Fibroblast of lung (primary cell): ENCODE results near the gene ARRDC4. TPM values are rescaled to one million over a fixed set of nuclear protein-coding genes. Genes with fewer than 3 reads are reported as not detected.

ENCODE experiments used
- DNase-seq, 2 donors: peaks; one replicate each; pipeline versions ENCODE4 v3.0.0 to v3.0.0-alpha.2; 2010; ENCODE audit warnings: low read depth in 2 of 2
- H2AFZ ChIP-seq: 2 replicates; pipeline ENCODE4 v1.5.1; 2012; ENCODE audit warnings: low read length, control low read depth, inconsistent platforms
- H3K27ac ChIP-seq: 2 replicates; pipeline ENCODE4 v1.5.1; 2011; ENCODE audit warnings: low read length, control low read depth; ENCODE audit not compliant: insufficient read depth
- H3K27me3 ChIP-seq: 2 replicates; pipeline ENCODE4 v1.5.1; 2011; ENCODE audit warnings: mild to moderate bottlenecking, low read length; ENCODE audit not compliant: control insufficient read depth, insufficient read depth
- H3K36me3 ChIP-seq: 2 replicates; pipeline ENCODE4 v1.5.1; 2011; ENCODE audit warnings: low read length; ENCODE audit not compliant: control insufficient read depth, insufficient read depth
- H3K4me1 ChIP-seq: 2 replicates; pipeline ENCODE4 v1.5.1; 2011; ENCODE audit warnings: low read length; ENCODE audit not compliant: control insufficient read depth, insufficient read depth; ENCODE audit errors: extremely low read depth
- H3K4me2 ChIP-seq: 2 replicates; pipeline ENCODE4 v1.5.1; 2011; ENCODE audit warnings: low read length, control low read depth; ENCODE audit not compliant: insufficient read depth; ENCODE audit errors: extremely low read depth
- H3K4me3 ChIP-seq, 4 experiments: fragments of 200-600 bp in 1 of 4; sonication (generic) in 1 of 4; replicated peaks in 1 of 4; 2 replicates each; pipeline ENCODE4 v1.5.1; 2011 to 2016; ENCODE audit warnings: low read length in 4 of 4, low read depth in 3 of 4, mild to moderate bottlenecking in 3 of 4, control low read depth in 2 of 4, inconsistent platforms in 1 of 4, mixed read lengths in 1 of 4; ENCODE audit not compliant: insufficient read depth in 1 of 4; ENCODE audit errors: control extremely low read depth in 1 of 4
- H3K79me2 ChIP-seq: 2 replicates; pipeline ENCODE4 v1.5.1; 2012; ENCODE audit warnings: mild to moderate bottlenecking, low read length, inconsistent platforms; ENCODE audit not compliant: control insufficient read depth, insufficient read depth
- H3K9ac ChIP-seq: 2 replicates; pipeline ENCODE4 v1.5.1; 2011; ENCODE audit warnings: mild to moderate bottlenecking, low read length, control low read depth; ENCODE audit not compliant: insufficient read depth
- H3K9me3 ChIP-seq: 2 replicates; pipeline ENCODE4 v1.5.1; 2012; ENCODE audit warnings: low read depth, low read length; ENCODE audit not compliant: control insufficient read depth, insufficient read depth
- H4K20me1 ChIP-seq: 2 replicates; pipeline ENCODE4 v1.5.1; 2011; ENCODE audit warnings: low read length; ENCODE audit not compliant: control insufficient read depth, insufficient read depth; ENCODE audit errors: extremely low read depth
- CTCF ChIP-seq, 2 donors: IDR thresholded peaks in 1 of 2; conservative IDR thresholded peaks in 1 of 2; 1 replicate in 1 of 2; 2 replicates in 1 of 2; pipeline ENCODE4 v1.5.1; 2011 to 2012; ENCODE audit warnings: low read length in 2 of 2, control low read depth in 1 of 2, inconsistent platforms in 1 of 2, low read depth in 1 of 2, mild to moderate bottlenecking in 1 of 2
- EZH2 ChIP-seq: IDR thresholded peaks from 2 replicates; pipeline ENCODE4 v1.5.1; 2012; ENCODE audit warnings: low read length, control low read depth, mild to moderate bottlenecking; ENCODE audit errors: missing control alignments
- polyA plus RNA-seq, 2 donors: library from polyadenylated mRNA; depleted of rRNA in 1 of 2; stranded (reverse) in 1 of 2; unstranded in 1 of 2; fragments of >200 nt; gene quantifications; 2 replicates each; pipeline ENCODE4 v1.2.1, GENCODE V29; 2011 to 2012; ENCODE audit warnings: missing spikeins in 1 of 2
- total RNA-seq: library from RNA; depleted of rRNA; stranded (reverse); fragments of >200 nt; gene quantifications from 2 replicates; pipeline ENCODE4 v1.2.1, GENCODE V29; 2014

The ARRDC4 gene
- total and polyA plus RNA-seq, 2 donors (not counting 1 experiment from before 2014, with no cell fraction given): 27.3 to 39.8 TPM

GRCh38 chr15:97962263-97962662 is 1.8 kb downstream of the ARRDC4 start:
- Histone ChIP-seq H3K79me2 (peaks cover 12% of the 10 kb centered on the region), H3K9ac (no peak overlapping the region), H3K4me3 (peak overlapping the region in 3 of 4 experiments; percentile 11 to 90 (median 84)), H4K20me1 (no peaks in the 10 kb centered on the region), H3K9me3 (no peaks in the 10 kb centered on the region), H3K36me3 (no peaks in the 10 kb centered on the region), H3K4me1 (peaks cover 11% of the 10 kb centered on the region), H3K27ac (no peak overlapping the region), H3K27me3 (no peaks in the 10 kb centered on the region), H3K4me2 (peak overlapping the region; percentile 91), H2AFZ (no peak overlapping the region)
- TF ChIP-seq EZH2 (no peak), CTCF (conservative IDR thresholded peaks at IDR 0.05 in 1 of 2, IDR thresholded peaks at IDR 0.05 in 1 of 2; ENCODE audit: low read depth in 1 of 2, low read length in 2 of 2) (no peak)
- DNase-seq: no peak

GRCh38 chr15:97963779-97964178 is 3.3 kb downstream of the ARRDC4 start:
- Histone ChIP-seq H3K79me2 (peaks cover 12% of the 10 kb centered on the region), H3K27me3 (no peaks in the 10 kb centered on the region)
- no peak for DNase-seq

GRCh38 chr15:97966246-97966645 is 5.7 kb downstream of the ARRDC4 start:
- Histone ChIP-seq H3K4me3 (no peak overlapping the region), H3K9ac (no peak overlapping the region), H3K4me2 (peak overlapping the region; percentile 26), H3K4me1 (peaks cover 19% of the 10 kb centered on the region), H3K79me2 (peaks cover 11% of the 10 kb centered on the region), H4K20me1 (no peaks in the 10 kb centered on the region), H3K27me3 (no peaks in the 10 kb centered on the region), H2AFZ (no peak overlapping the region), H3K36me3 (no peaks in the 10 kb centered on the region), H3K9me3 (no peaks in the 10 kb centered on the region), H3K27ac (no peak overlapping the region)
- TF ChIP-seq EZH2: no peak
- TF ChIP-seq CTCF (conservative IDR thresholded peaks at IDR 0.05 in 1 of 2, IDR thresholded peaks at IDR 0.05 in 1 of 2; ENCODE audit: low read depth in 1 of 2, low read length in 2 of 2): no peak
- no peak for DNase-seq

More at GRCh38 chr15:97963779-97964178, 3.3 kb downstream of the ARRDC4 start:
- Histone ChIP-seq H3K4me2 (no peak overlapping the region), H3K9me3 (no peaks in the 10 kb centered on the region), H3K4me1 (peaks cover 15% of the 10 kb centered on the region), H3K9ac (no peak overlapping the region), H3K4me3 (no peak overlapping the region), H4K20me1 (no peaks in the 10 kb centered on the region), H3K36me3 (no peaks in the 10 kb centered on the region), H3K27ac (no peak overlapping the region), H2AFZ (no peak overlapping the region)
- TF ChIP-seq CTCF (conservative IDR thresholded peaks at IDR 0.05 in 1 of 2, IDR thresholded peaks at IDR 0.05 in 1 of 2; ENCODE audit: low read depth in 1 of 2, low read length in 2 of 2) (no peak), EZH2 (no peak)
